RCC 7860 (cell line): ENCODE measurements around the gene ASCC3.
"Not testable (repeated sequence)": the region's sequence is repeated elsewhere in the genome, so short reads cannot be mapped to it uniquely, and the experiment has no call there.

Source experiments
- DNase-seq: peaks from one replicate; pipeline ENCODE4 v3.0.0-alpha.2; 2015; ENCODE audit warnings: low spot score
- FAIRE-seq: peaks from 2 replicates; lab custom pipeline; 2012; peaks lifted over from hg19 to GRCh38; lab: Jason Lieb, UNC

The ASCC3 gene

GRCh38 chr6:100890646-100891045 is 9.5 kb upstream of the ASCC3 start:
- not testable (repeated sequence) for FAIRE-seq, DNase-seq

- DNase-seq (no peak), FAIRE-seq (no peak)
These were observed 8.2 kb upstream of the ASCC3 start for GRCh38 chr6:100889351-100889750.

- no peak for DNase-seq
- FAIRE-seq = no peak
These were observed 4.9 kb upstream of the ASCC3 start for GRCh38 chr6:100886076-100886475.

- DNase-seq (no peak), FAIRE-seq (no peak)
These were observed 2.2 kb upstream of the ASCC3 start for GRCh38 chr6:100883347-100883746.

GRCh38 chr6:100881707-100882040 is 545 bp upstream of the ASCC3 start:
- no peak for FAIRE-seq
- DNase-seq = no peak

GRCh38 chr6:100880149-100880852 is 828 bp downstream of the ASCC3 start:
- DNase-seq (no peak), FAIRE-seq (no peak)

GRCh38 chr6:100879317-100879716 is 1.8 kb downstream of the ASCC3 start:
- FAIRE-seq (no peak), DNase-seq (no peak)

- no peak for FAIRE-seq
- no peak for DNase-seq
These were observed 3.3 kb downstream of the ASCC3 start for GRCh38 chr6:100877851-100878250.

GRCh38 chr6:100876251-100876650 is 4.9 kb downstream of the ASCC3 start:
- FAIRE-seq (no peak), DNase-seq (no peak)

- FAIRE-seq (no peak), DNase-seq (no peak)
These were observed 15.6 kb downstream of the ASCC3 start for GRCh38 chr6:100865525-100865924.

GRCh38 chr6:100862063-100862462 is 19.1 kb downstream of the ASCC3 start:
- FAIRE-seq (no peak), DNase-seq (no peak)

GRCh38 chr6:100856146-100856545 is 25.0 kb downstream of the ASCC3 start:
- no peak for FAIRE-seq
- no peak for DNase-seq

GRCh38 chr6:100851819-100852218 is 29.3 kb downstream of the ASCC3 start:
- no peak for DNase-seq
- FAIRE-seq = no peak

- DNase-seq (no peak), FAIRE-seq (no peak)
These were observed 31.0 kb downstream of the ASCC3 start for GRCh38 chr6:100850174-100850573.

- DNase-seq = no peak
- FAIRE-seq = no peak
These were observed 34.9 kb downstream of the ASCC3 start for GRCh38 chr6:100846276-100846675.

- DNase-seq (no peak), FAIRE-seq (no peak)
These were observed 35.5 kb downstream of the ASCC3 start for GRCh38 chr6:100845676-100846075.

GRCh38 chr6:100839419-100839818 is 41.7 kb downstream of the ASCC3 start:
- no peak for FAIRE-seq
- no peak for DNase-seq

GRCh38 chr6:100838011-100838410 is 43.1 kb downstream of the ASCC3 start:
- FAIRE-seq (no peak), DNase-seq (no peak)

- no peak for FAIRE-seq
These were observed 47.1 kb downstream of the ASCC3 start for GRCh38 chr6:100833972-100834574.

GRCh38 chr6:100829077-100829595 is 52.0 kb downstream of the ASCC3 start:
- FAIRE-seq, DNase-seq: not testable (repeated sequence)

More at GRCh38 chr6:100833972-100834574, 47.1 kb downstream of the ASCC3 start:
- DNase-seq = no peak

GRCh38 chr6:100823041-100823440 is 58.1 kb downstream of the ASCC3 start:
- FAIRE-seq = no peak
- no peak for DNase-seq

GRCh38 chr6:100818066-100818465 is 63.1 kb downstream of the ASCC3 start:
- FAIRE-seq (no peak), DNase-seq (no peak)
